ENCODE data around the gene IRS2. TPM values are rescaled to one million over a fixed set of nuclear protein-coding genes. Genes with fewer than 3 reads are reported as not detected.

The IRS2 gene
- total and polyA plus RNA-seq, 2 of the 8 experiments (the other 6 are each of a cell fraction or from before 2014, with no cell fraction given): 2.6 to 17.0 TPM

- no peak overlapping the region for H4K8ac ChIP-seq (ENCODE audit: extremely low read depth, insufficient read depth, low read length)
- H3K79me1 ChIP-seq (ENCODE audit: low read depth, low read length): no peaks in the 10 kb centered on the region
- H3K79me2 ChIP-seq (ENCODE audit: control insufficient read depth in 1 of 2, insufficient read depth in 2 of 2, low read length in 2 of 2): no peaks in the 10 kb centered on the region
- no peaks in the 10 kb centered on the region for H4K20me1 ChIP-seq (replicated peaks in 1 of 2; ENCODE audit: control insufficient read depth in 1 of 2, insufficient read depth in 2 of 2, low read length in 2 of 2)
- no peak overlapping the region for H2BK5ac ChIP-seq (ENCODE audit: low read depth, low read length)
- CTCF ChIA-PET (ENCODE audit: partially characterized antibody): interaction anchor here (0.7 to 1.1 kb wide), 4 partner anchors 21 to 396 kb away, joined by 3 read pairs; no protein-coding TSS in a partner anchor
- DNase-seq (ENCODE audit: low read depth in 1 of 2, low spot score in 2 of 2) (no peak), FAIRE-seq (no peak)
- 92% methylated on average over 7 of the region's 7 CpGs; no CpG with 5 or more reads in 1 of the 2 experiments for WGBS, 2 experiments (ENCODE audit: extremely low coverage in 1 of 2, insufficient coverage in 1 of 2, insufficient read length in 1 of 2, insufficient replicate concordance in 2 of 2, low coverage in 1 of 2, low lambda C conversion rate in 2 of 2, missing lambda C conversion rate in 1 of 2)
- H3K4ac ChIP-seq (replicated peaks; ENCODE audit: insufficient read length, low read depth, low read length): no peak overlapping the region
- no peak overlapping the region for H2AFZ ChIP-seq (ENCODE audit: low read length)
- H4K5ac ChIP-seq (ENCODE audit: insufficient read length, low read depth, low read length): no peak overlapping the region
- no peak overlapping the region for H2BK12ac ChIP-seq (ENCODE audit: low read depth, low read length)
- H3K9me3 ChIP-seq (ENCODE audit: insufficient read depth in 2 of 2, low read depth in 1 of 2, low read length in 1 of 2): no peaks in the 10 kb centered on the region
- no peak overlapping the region for H3K9ac ChIP-seq (replicated peaks in 1 of 4; ENCODE audit: extremely low read depth in 1 of 4, low read depth in 3 of 4, low read length in 3 of 4)
- no peak overlapping the region for H2BK15ac ChIP-seq (ENCODE audit: low read length)
- H3K18ac ChIP-seq (ENCODE audit: extremely low read depth, low read length): no peak overlapping the region
- no peak overlapping the region for H2BK20ac ChIP-seq (ENCODE audit: low read length)
- no peak overlapping the region for H2BK120ac ChIP-seq (replicated peaks; ENCODE audit: low read depth, low read length)
- H3K4me2 ChIP-seq (ENCODE audit: insufficient read depth in 1 of 2, low read depth in 2 of 2, low read length in 2 of 2): no peak overlapping the region
- no peak overlapping the region for H3K27ac ChIP-seq (ENCODE audit: low read depth, low read length)
- no peaks in the 10 kb centered on the region for H3K23me2 ChIP-seq (ENCODE audit: low read depth, low read length)
- H3K36me3 ChIP-seq (ENCODE audit: control insufficient read depth in 2 of 4, insufficient read depth in 4 of 4, low read length in 3 of 4): no peaks in the 10 kb centered on the region; a peak in 1 of 8 replicates
- TF ChIP-seq SP1 (IDR thresholded peaks at IDR 0.05; ENCODE audit: low read depth, low read length) (no peak), CHD1 (IDR thresholded peaks at IDR 0.05; ENCODE audit: low read depth, low read length) (no peak), TBP (IDR thresholded peaks at IDR 0.05; ENCODE audit: low read depth, low read length) (no peak), HDAC6 (IDR thresholded peaks at IDR 0.05; ENCODE audit: low read depth, low read length) (no peak), JUN (IDR thresholded peaks at IDR 0.05; ENCODE audit: low read depth, low read length) (no peak), SRF (IDR thresholded peaks at IDR 0.05; ENCODE audit: low read depth, low read length) (no peak), TAF7 (optimal IDR thresholded peaks at IDR 0.05; ENCODE audit: borderline replicate concordance, low read depth, low read length) (no peak), CBX8 (IDR thresholded peaks at IDR 0.05; ENCODE audit: borderline replicate concordance, low read depth, low read length) (no peak), ZNF274 (IDR thresholded peaks at IDR 0.05; ENCODE audit: borderline replicate concordance, extremely low read depth, low read length) (no peak)
- H3K23ac ChIP-seq (ENCODE audit: insufficient read length): no peak overlapping the region
- H3K4me1 ChIP-seq (replicated peaks in 1 of 4; ENCODE audit: control insufficient read depth in 3 of 4, insufficient read depth in 4 of 4, low read length in 3 of 4): peaks cover 1 to 5% (median 3%) of the 10 kb centered on the region in 4 experiments; a peak in 3 of 7 replicates
- no peak overlapping the region for H2AK5ac ChIP-seq (ENCODE audit: low read depth, low read length)
- H3K4me3 ChIP-seq (ENCODE audit: extremely low read depth in 1 of 4, insufficient read depth in 2 of 4, low read depth in 3 of 4, low read length in 4 of 4): no peak overlapping the region
- no peak overlapping the region for H4K91ac ChIP-seq (replicated peaks; ENCODE audit: insufficient read length, low read length)
- no peak overlapping the region for H3K56ac ChIP-seq (replicated peaks; ENCODE audit: insufficient read length, low read depth, low read length)
- no peak overlapping the region for H3K14ac ChIP-seq (ENCODE audit: insufficient read length)
- H3K27me3 ChIP-seq (replicated peaks in 1 of 4; ENCODE audit: control insufficient read depth in 3 of 4, extremely low read depth in 1 of 4, insufficient read depth in 3 of 4, low read length in 3 of 4): no peaks in the 10 kb centered on the region
- POLR2A ChIA-PET (ENCODE audit: partially characterized antibody): no interaction called here
Observed at GRCh38 chr13:109719962-109720646, 66.3 kb downstream of the IRS2 start.

Measured in H1 (cell line).